T-helper 9 cell (primary cell): ENCODE measurements around the gene STKLD1.
A peak's percentile ranks its signal among the peaks of the same experiment; 100 is the strongest.
"Not testable (repeated sequence)": the region's sequence is repeated elsewhere in the genome, so short reads cannot be mapped to it uniquely, and the experiment has no call there.

Experiments
- DNase-seq: peaks from one replicate; pipeline ENCODE4 v3.0.0-alpha.2; 2020

STKLD1 gene

GRCh38 chr9:133386338-133386737 lies 10.2 kb downstream of the STKLD1 start:
- no peak for DNase-seq

DNA sequence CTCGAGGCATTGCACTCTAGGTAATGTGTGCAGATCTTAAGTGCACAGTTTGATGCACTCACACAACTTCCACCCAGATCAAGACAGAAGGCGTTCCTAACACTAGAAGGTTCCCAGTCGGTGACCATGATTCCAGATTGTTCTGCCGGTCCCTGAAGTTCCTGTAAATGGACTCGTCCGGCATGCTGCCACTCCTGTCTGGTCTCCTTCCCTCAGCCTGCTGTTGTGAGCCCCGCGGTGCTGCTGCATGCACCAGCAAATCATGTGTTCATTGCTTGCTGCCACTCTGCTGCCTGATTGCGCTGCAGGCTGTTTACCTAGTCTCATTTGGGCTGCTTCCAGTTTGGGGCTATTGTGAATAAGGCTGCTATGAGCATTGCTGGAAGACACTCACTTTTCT lies 11.5 kb downstream of the STKLD1 start:
- DNase-seq, result no peak

GRCh38 chr9:133389025-133389557 lies 12.9 kb downstream of the STKLD1 start:
- no peak for DNase-seq

DNA sequence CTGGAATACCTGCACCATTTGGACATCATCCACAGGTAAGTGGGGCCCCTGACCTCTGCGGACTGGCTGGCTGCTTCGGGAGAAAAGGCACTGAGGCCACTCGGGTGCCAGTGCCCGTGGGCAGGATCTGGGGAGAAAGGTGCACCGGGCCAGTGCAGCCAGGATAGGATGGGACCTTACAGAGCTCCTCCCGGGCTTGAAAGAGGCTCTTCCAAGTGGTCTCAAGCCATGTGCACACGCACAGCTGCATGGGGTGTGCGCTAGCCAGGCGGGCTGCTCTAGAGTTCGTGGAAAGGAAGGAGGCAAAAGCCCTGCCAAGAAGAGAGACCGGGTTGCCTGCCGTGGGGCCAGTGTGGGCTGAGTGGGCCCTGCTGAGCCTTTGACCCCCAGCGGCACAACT lies 13.4 kb downstream of the STKLD1 start:
- DNase-seq, result no peak

DNA sequence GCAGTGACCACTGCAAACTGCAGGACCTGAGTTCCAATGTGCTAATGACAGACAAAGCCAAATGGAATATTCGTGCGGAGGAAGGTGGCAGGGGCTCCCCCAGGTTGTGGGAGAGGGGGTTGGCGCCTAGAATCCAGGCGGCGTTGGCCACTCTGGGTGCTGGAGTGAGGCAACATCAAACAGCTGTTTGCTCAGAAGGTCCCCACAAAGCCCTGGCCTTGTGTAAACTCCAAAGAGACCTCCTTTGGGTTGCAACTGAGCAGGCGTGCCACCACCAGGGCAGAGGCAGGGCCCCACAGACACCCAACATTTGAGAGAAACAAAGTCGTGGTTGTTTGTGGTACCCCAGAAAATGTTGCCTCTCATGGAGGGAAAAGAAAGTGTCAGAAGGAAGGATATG lies 14.5 kb downstream of the STKLD1 start:
- DNase-seq, result no peak

GRCh38 chr9:133391449-133391848 lies 15.3 kb downstream of the STKLD1 start:
- DNase-seq, result not testable (repeated sequence)

- not testable (repeated sequence) for DNase-seq
Measured at GRCh38 chr9:133392308-133392707, 16.1 kb downstream of the STKLD1 start.

- DNase-seq, result no peak
Measured at GRCh38 chr9:133393399-133393798, 17.2 kb downstream of the STKLD1 start.

- no peak for DNase-seq
Measured at GRCh38 chr9:133394687-133395271, 18.6 kb downstream of the STKLD1 start.

GRCh38 chr9:133396952-133397351 lies 20.8 kb downstream of the STKLD1 start:
- DNase-seq, result no peak

- DNase-seq, result no peak
Measured at GRCh38 chr9:133397370-133397769, 21.2 kb downstream of the STKLD1 start.

DNA sequence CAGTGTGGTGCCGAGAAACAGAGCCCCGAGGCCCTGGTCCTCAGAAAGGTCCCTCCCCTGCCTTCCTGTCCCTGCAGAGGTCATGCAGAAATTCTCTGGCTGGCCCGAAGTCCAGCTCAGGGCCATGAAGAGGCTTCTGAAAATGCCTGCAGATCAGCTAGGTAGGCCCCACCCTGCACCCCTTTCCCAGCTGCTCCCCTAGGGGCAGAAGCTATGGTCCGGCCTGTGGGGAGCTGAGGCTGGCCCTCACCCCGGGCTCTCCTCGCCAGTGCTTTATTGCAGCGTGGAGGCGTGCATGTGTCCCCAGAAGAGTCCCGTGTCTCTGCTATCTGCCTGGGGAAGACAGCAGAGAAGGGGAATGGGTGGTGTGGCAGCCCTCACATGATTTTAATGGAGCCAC lies 21.7 kb downstream of the STKLD1 start:
- no peak for DNase-seq

DNA sequence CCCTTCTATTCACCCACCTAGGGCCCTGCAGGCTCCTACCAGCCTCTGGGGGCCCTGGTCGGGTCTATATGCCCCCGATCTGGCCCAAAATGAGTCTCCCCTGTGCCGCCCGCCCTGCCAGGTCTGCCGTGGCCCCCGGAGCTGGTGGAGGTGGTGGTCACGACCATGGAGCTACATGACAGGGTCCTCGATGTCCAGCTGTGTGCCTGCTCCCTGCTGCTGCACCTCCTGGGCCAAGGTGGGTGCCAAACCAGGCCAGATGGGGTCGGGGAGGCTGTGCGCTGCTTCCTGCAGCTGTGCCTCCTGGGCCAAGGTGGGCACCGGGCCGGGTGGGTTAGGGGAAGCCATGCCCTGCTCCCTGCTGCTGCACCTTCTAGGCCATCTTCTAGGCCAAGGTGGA lies 24.1 kb downstream of the STKLD1 start:
- no peak for DNase-seq

DNA sequence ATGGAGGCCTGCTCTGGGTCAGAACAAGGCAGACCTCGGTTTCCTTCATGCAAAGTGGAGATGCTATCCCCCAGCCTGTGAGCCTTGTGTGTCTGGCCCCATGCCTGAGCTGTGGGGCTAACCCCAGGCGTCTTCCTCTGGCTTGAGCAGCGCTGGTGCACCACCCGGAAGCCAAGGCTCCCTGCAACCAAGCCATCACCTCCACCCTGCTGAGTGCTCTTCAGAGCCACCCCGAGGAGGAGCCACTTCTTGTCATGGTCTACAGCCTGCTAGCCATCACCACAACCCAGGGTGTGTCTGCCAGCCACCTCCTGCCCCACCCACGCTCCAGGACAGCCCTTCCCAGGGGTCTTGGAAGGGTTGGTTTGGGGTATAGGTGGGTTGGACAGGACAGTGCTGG lies 25.4 kb downstream of the STKLD1 start:
- DNase-seq, result no peak

DNA sequence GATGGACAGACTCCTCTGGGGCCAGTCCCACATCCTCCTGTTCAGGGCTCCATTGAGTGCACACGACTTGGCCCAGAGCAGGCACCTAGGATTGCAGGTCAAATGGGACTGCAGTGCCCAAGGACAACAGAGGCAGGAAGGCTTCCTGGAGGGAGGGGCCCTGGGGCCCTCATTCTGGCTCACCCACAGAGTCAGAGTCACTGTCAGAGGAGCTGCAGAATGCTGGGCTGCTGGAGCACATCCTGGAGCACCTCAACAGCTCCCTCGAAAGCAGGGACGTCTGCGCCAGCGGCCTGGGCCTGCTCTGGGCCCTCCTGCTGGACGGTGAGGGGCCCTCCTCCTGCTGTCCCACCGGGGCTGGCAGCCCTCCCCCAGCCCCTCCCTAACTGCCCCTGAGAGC lies 26.5 kb downstream of the STKLD1 start:
- DNase-seq, result no peak

- peak; percentile 54 for DNase-seq
Measured at GRCh38 chr9:133403766-133404453, 27.7 kb downstream of the STKLD1 start.

DNA sequence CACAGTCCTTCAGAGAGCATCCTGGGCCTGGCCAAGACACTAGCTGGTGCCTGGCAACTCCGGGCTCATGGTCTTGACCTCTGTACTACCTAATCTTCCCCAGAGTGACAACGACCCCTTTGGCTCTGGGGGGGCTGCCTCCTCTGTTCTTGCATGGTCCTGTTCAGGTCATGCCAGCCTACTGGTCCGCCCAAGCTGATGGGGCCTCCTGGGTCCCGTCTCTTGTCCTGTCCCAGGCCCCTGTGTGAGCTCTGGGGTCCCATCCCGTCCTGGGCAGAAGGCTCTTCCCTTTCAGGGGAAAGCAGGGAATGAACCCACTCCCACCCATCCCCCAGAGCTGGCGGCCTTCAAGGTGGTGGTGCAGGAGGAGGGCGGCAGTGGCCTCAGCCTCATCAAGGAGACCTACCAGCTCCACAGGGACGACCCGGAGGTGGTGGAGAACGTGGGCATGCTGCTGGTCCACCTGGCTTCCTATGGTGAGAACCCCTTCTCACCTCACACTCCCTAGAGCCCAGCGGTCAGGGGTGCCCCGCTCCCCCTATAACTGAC lies 28.4 kb downstream of the STKLD1 start:
- DNase-seq, result no peak

- DNase-seq, result no peak
Measured at GRCh38 chr9:133405508-133406438, 29.6 kb downstream of the STKLD1 start.

DNA sequence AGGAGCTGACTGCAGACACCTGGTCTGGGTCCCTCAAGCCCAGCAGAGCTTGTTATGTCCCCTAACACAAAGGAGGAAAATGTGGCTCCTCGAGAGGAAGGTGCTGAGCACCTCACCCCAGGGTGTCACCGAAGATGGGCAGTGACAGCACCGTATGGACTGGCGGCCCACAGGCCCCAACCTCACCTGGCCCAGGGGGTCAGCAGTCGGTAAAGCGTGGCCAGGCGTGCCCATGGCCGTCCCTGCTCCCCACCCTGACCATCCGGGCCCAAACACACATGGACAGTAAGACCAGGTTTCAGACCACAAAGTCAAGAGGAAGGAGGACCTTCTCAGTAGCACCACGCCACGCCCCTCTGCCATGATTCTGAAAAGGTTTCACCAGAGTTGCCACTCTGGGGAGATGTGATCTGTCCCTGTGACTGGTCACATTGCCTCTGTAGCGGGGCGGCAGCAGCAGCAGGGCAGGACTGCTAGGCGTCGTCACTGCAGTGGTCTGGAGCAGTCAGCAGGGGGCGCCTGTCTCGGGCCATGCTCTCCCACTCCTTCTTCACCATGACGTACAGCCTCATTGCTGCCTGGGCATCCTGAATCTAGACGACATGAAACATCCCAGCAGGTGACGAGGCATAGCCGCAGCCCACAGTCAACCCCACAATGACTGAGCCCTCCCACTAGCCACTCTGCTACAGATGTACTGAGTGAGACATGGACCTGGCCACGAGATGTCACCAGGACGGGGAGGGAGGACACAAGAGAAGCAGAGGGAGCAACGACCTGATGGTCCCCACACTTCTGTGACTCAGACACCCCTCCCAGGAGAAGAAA lies 30.5 kb downstream of the STKLD1 start:
- peak; percentile 77 for DNase-seq

- no peak for DNase-seq
Measured at GRCh38 chr9:133408042-133408441, 31.9 kb downstream of the STKLD1 start.

DNA sequence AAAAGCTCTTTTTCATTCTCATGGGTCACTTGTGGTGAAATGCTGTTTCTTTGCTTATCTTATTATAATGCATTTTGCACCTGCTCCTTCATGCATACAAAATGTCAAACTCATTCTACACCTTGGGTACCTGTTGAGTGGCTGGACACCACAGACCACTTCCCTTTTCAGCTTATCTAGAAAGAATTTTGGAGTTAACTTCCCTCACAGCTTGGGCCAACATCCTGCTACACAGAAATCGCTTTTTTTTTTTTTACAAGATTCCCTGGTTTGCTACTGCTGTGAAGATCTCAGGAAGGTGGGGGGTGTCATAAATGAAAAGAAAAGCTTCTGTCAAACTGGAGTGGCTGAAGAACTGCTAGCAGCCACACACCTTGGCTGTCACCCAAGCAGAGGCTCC lies 39.0 kb downstream of the STKLD1 start:
- DNase-seq, result no peak
